Neuronal stem cell (in vitro differentiated cells): ENCODE results near the gene MED7.

Experiments used
- DNase-seq: peaks from one replicate; pipeline ENCODE4 v3.0.0-alpha.2; 2013; ENCODE audit warnings: low spot score
- H2AFZ ChIP-seq: one replicate; pipeline ENCODE4 v1.6.1; 2013; ENCODE audit warnings: mild to moderate bottlenecking, low read length, inconsistent platforms
- H2AK5ac ChIP-seq: 2 replicates; pipeline ENCODE4 v1.6.1; 2013; ENCODE audit warnings: low read depth, mild to moderate bottlenecking, inconsistent platforms, low read length, moderate library complexity, mixed read lengths
- H2BK120ac ChIP-seq: 2 replicates; pipeline ENCODE4 v1.6.1; 2013; ENCODE audit warnings: low read depth, mild to moderate bottlenecking, inconsistent platforms, low read length, moderate library complexity, mixed read lengths
- H2BK12ac ChIP-seq: one replicate; pipeline ENCODE4 v1.6.1; 2013; ENCODE audit warnings: low read length, inconsistent platforms
- H2BK15ac ChIP-seq: 2 replicates; pipeline ENCODE4 v1.6.1; 2013; ENCODE audit warnings: mild to moderate bottlenecking, low read length, inconsistent platforms, mixed read lengths
- H2BK5ac ChIP-seq: one replicate; pipeline ENCODE4 v1.6.1; 2013; ENCODE audit warnings: inconsistent platforms, mild to moderate bottlenecking, low read length, moderate library complexity
- H3K14ac ChIP-seq: one replicate; pipeline ENCODE4 v1.6.1; 2013; ENCODE audit warnings: low read length, inconsistent platforms
- H3K18ac ChIP-seq: 2 replicates; pipeline ENCODE4 v1.6.1; 2013; ENCODE audit warnings: low read length, inconsistent platforms
- H3K23ac ChIP-seq: 2 replicates; pipeline ENCODE4 v1.6.1; 2013; ENCODE audit warnings: low read depth, mild to moderate bottlenecking, mixed read lengths, low read length, inconsistent platforms; ENCODE audit not compliant: poor library complexity
- H3K27ac ChIP-seq: replicated peaks from 3 replicates; pipeline ENCODE4 v1.5.1; 2013; ENCODE audit warnings: low read length, inconsistent platforms
- H3K27me3 ChIP-seq, 3 experiments: 2 replicates each; pipeline ENCODE4 v1.6.1; 2013; ENCODE audit warnings: low read length in 3 of 3, mild to moderate bottlenecking in 2 of 3, inconsistent platforms in 1 of 3, low read depth in 1 of 3, mixed read lengths in 1 of 3, moderate library complexity in 1 of 3; ENCODE audit not compliant: control insufficient read depth in 3 of 3, insufficient read depth in 3 of 3
- H3K36me3 ChIP-seq, 2 donors: replicated peaks in 1 of 2; 2 replicates each; pipeline ENCODE4 v1.6.1; 2013; ENCODE audit warnings: low read length in 2 of 2; ENCODE audit not compliant: control insufficient read depth in 2 of 2, insufficient read depth in 2 of 2
- H3K4ac ChIP-seq: 2 replicates; pipeline ENCODE4 v1.6.1; 2013; ENCODE audit warnings: inconsistent platforms, mild to moderate bottlenecking, low read length, moderate library complexity
- H3K4me1 ChIP-seq, 2 donors: 1 replicate in 1 of 2; 2 replicates in 1 of 2; pipeline ENCODE4 v1.6.1; 2013; ENCODE audit warnings: low read length in 2 of 2, low read depth in 1 of 2; ENCODE audit not compliant: control insufficient read depth in 2 of 2, insufficient read depth in 1 of 2
- H3K4me2 ChIP-seq: one replicate; pipeline ENCODE4 v1.6.1; 2013; ENCODE audit warnings: mild to moderate bottlenecking, low read length, inconsistent platforms; ENCODE audit not compliant: insufficient read depth, poor library complexity, severe bottlenecking
- H3K4me3 ChIP-seq, 2 donors: 2 replicates each; pipeline ENCODE4 v1.5.1; 2013; ENCODE audit warnings: low read length in 2 of 2, mild to moderate bottlenecking in 2 of 2, inconsistent platforms in 1 of 2, moderate library complexity in 1 of 2
- H3K79me1 ChIP-seq: one replicate; pipeline ENCODE4 v1.6.1; 2013; ENCODE audit warnings: low read depth, mild to moderate bottlenecking, inconsistent platforms, low read length, moderate library complexity
- H3K9ac ChIP-seq: one replicate; pipeline ENCODE4 v1.6.1; 2013; ENCODE audit warnings: mild to moderate bottlenecking, low read depth, low read length, inconsistent platforms; ENCODE audit not compliant: poor library complexity
- H3K9me3 ChIP-seq, 2 donors: replicated peaks in 1 of 2; 2 replicates each; pipeline versions ENCODE3 to v1.6.1; 2013; ENCODE audit warnings: low read length in 2 of 2, mild to moderate bottlenecking in 2 of 2, inconsistent platforms in 1 of 2, low read depth in 1 of 2, mixed read lengths in 1 of 2, moderate library complexity in 1 of 2; ENCODE audit not compliant: control insufficient read depth in 2 of 2, insufficient read depth in 1 of 2
- H4K8ac ChIP-seq: one replicate; pipeline ENCODE4 v1.6.1; 2013; ENCODE audit warnings: low read depth, mild to moderate bottlenecking, inconsistent platforms, low read length, moderate library complexity
- H4K91ac ChIP-seq: one replicate; pipeline ENCODE4 v1.6.1; 2013; ENCODE audit warnings: low read length, low read depth, mild to moderate bottlenecking, inconsistent platforms; ENCODE audit not compliant: poor library complexity
- whole genome bisulfite sequencing, 2 donors: extraction: QIAGEN DNeasy Blood & Tissue Kit; methylation state at CpG; one replicate each; pipeline ENCODE4 v1.1.7; 2013; ENCODE audit warnings: missing lambda C conversion rate in 2 of 2, mixed read lengths in 1 of 2; ENCODE audit not compliant: insufficient read length in 2 of 2, insufficient replicate concordance in 1 of 2; ENCODE audit errors: extremely low coverage in 2 of 2; 5-methylcytosine and 5-hydroxymethylcytosine counted together

Gene MED7

GRCh38 chr5:157120102-157120501, 22.6 kb downstream of the MED7 start:
- Histone ChIP-seq H2AK5ac (no peak overlapping the region), H2BK120ac (no peak overlapping the region), H2BK12ac (no peak overlapping the region), H3K4me3 (no peak overlapping the region), H2BK5ac (no peak overlapping the region), H4K91ac (no peak overlapping the region), H3K4me2 (no peak overlapping the region), H3K79me1 (no peaks in the 10 kb centered on the region), H3K18ac (peak overlapping the region; percentile 83), H3K27ac (no peak overlapping the region), H2BK15ac (no peak overlapping the region), H3K23ac (no peak overlapping the region), H3K27me3 (no peaks in the 10 kb centered on the region), H2AFZ (no peak overlapping the region), H3K9ac (no peak overlapping the region), H4K8ac (no peak overlapping the region), H3K14ac (no peak overlapping the region), H3K36me3 (no peaks in the 10 kb centered on the region), H3K9me3 (peaks cover 0 to 4% of the 10 kb centered on the region in 2 donors), H3K4me1 (no peaks in the 10 kb centered on the region), H3K4ac (no peak overlapping the region)
- no peak for DNase-seq
- no CpG with 5 or more reads among the region's 1 CpG for WGBS, 2 donors

DNA sequence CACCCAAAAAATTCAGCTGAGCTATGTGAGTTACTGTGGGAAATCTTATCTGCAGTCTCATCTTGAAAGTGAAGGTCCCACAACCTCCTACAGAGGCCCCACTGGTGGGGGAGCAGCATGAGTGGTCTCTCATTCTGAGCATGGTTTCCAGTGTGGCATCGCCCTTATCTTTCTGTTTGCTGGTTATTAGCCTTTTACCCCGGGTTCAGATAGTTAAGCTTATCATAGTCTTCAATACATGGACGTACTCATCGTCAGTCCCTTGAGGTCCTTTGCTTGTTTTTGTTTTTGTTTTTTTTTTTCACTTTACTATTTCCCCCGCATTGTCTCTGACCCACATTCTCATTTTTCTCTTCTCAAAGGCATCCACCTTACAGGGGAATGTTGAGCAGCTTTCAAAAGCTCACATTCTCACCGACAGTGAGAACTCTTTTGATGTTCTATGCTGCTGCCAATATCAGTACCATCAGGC, 26.1 kb downstream of the MED7 start:
- no peak overlapping the region for H2BK12ac ChIP-seq
- no CpG with 5 or more reads among the region's 6 CpGs for WGBS, 2 donors
- no peak overlapping the region for H2AK5ac ChIP-seq
- no peak overlapping the region for H3K18ac ChIP-seq
- no peak overlapping the region for H2BK120ac ChIP-seq
- no peak overlapping the region for H2BK5ac ChIP-seq
- peaks cover 0 to 4% of the 10 kb centered on the region in 2 donors for H3K9me3 ChIP-seq
- H3K4me2 ChIP-seq: no peak overlapping the region
- H3K27me3 ChIP-seq: no peaks in the 10 kb centered on the region
- no peak overlapping the region for H3K27ac ChIP-seq
- no peaks in the 10 kb centered on the region for H3K79me1 ChIP-seq
- no peak overlapping the region for H3K14ac ChIP-seq
- no peak overlapping the region for H4K91ac ChIP-seq
- no peak for DNase-seq
- no peak overlapping the region for H3K23ac ChIP-seq
- H2AFZ ChIP-seq: no peak overlapping the region
- H3K36me3 ChIP-seq: no peaks in the 10 kb centered on the region
- no peak overlapping the region for H3K9ac ChIP-seq
- H3K4ac ChIP-seq: no peak overlapping the region
- H3K4me3 ChIP-seq: no peak overlapping the region
- H3K4me1 ChIP-seq: no peaks in the 10 kb centered on the region
- H2BK15ac ChIP-seq: no peak overlapping the region
- H4K8ac ChIP-seq: no peak overlapping the region

DNA sequence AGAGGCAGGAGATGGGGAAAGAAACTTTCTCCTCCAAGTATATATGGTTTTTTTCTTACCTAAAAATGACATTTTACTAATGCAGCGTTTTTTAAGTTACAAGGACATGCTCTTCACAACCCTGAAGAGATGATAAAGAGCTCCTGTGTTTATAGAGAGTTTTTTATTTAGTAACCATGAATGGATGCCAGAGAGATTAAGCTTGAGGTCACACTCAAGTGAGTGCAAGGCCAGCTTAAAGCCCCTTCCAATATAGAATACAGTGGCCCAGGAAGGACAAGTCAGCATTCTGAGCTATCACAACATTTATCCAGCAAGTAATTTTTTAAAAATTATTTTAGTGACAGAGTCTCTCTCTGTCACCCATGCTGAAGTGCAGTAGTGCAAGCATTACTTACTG, 27.2 kb downstream of the MED7 start:
- Histone ChIP-seq H3K18ac (no peak overlapping the region), H4K8ac (no peak overlapping the region), H3K4me2 (no peak overlapping the region), H2BK5ac (no peak overlapping the region), H3K27me3 (no peaks in the 10 kb centered on the region), H2AK5ac (no peak overlapping the region), H3K4ac (no peak overlapping the region), H3K14ac (no peak overlapping the region), H3K4me3 (no peak overlapping the region), H3K27ac (no peak overlapping the region), H3K9me3 (no peaks in the 10 kb centered on the region), H2BK120ac (no peak overlapping the region), H4K91ac (no peak overlapping the region), H3K79me1 (no peaks in the 10 kb centered on the region), H3K36me3 (no peaks in the 10 kb centered on the region), H2AFZ (no peak overlapping the region), H3K23ac (no peak overlapping the region), H2BK12ac (no peak overlapping the region), H3K4me1 (no peaks in the 10 kb centered on the region), H3K9ac (no peak overlapping the region), H2BK15ac (no peak overlapping the region)
- WGBS, 2 donors: no CpG with 5 or more reads among the region's 1 CpG
- DNase-seq: no peak

DNA sequence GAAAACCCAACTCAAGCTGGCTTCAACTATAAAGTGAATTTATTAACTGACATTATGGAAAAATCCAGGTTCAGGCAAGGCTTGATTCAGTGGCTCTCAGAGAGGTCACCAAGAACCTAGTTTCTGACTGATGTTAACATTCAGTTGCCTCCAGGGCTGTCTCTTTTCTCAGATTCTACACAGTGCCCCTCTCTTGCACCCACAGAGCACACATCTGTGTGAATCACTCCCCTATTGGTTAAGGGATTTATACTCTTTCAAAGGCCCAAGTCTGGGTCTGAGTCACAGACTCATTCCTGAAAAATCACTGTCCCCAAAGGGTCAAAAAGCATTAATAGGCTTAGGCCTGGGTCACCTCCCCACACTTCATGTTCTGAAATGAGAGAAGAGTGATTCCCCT, 27.7 kb downstream of the MED7 start:
- H3K18ac ChIP-seq: no peak overlapping the region
- DNase-seq: no peak
- H2BK15ac ChIP-seq: no peak overlapping the region
- H4K91ac ChIP-seq: no peak overlapping the region
- no peak overlapping the region for H3K14ac ChIP-seq
- H3K9me3 ChIP-seq: no peaks in the 10 kb centered on the region
- no peaks in the 10 kb centered on the region for H3K36me3 ChIP-seq
- H2AK5ac ChIP-seq: no peak overlapping the region
- no peak overlapping the region for H3K4ac ChIP-seq
- no peaks in the 10 kb centered on the region for H3K79me1 ChIP-seq
- H3K23ac ChIP-seq: no peak overlapping the region
- H3K27me3 ChIP-seq: no peaks in the 10 kb centered on the region
- H3K9ac ChIP-seq: no peak overlapping the region
- H2AFZ ChIP-seq: peak overlapping the region; percentile 24
- H3K27ac ChIP-seq: no peak overlapping the region
- H3K4me1 ChIP-seq: no peaks in the 10 kb centered on the region
- H4K8ac ChIP-seq: no peak overlapping the region
- H3K4me2 ChIP-seq: no peak overlapping the region
- H3K4me3 ChIP-seq: no peak overlapping the region
- no peak overlapping the region for H2BK5ac ChIP-seq
- no peak overlapping the region for H2BK120ac ChIP-seq
- H2BK12ac ChIP-seq: no peak overlapping the region
